ENCODE measurements around the gene PRKCA. TPM values are rescaled to one million over a fixed set of nuclear protein-coding genes. Genes with fewer than 3 reads are reported as not detected.

PRKCA gene
- total and polyA plus RNA-seq, 2 experiments from 2014 or later = 6.4 to 35.4 TPM

DNA sequence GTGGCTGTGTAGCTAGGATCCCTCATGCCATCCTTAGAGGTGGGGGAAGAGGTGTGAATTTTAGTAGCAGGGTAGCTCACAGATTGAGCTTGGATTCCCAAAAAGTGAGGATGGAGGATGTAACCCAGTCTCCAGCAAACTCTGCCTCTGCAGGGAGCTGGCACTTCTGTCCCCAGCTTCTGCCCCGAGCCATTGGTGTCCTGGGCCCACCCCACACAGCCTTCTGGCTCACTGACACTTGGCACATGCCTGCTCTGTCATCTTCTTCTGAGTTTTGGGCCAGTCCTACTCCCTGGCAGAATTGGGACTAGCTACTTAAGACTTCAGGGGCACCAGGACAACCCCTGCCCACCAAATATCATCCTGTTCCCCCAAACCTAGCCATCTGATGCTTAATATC lies 534.8 kb downstream of the PRKCA start (continued):
- TF ChIP-seq, protein P1, sequence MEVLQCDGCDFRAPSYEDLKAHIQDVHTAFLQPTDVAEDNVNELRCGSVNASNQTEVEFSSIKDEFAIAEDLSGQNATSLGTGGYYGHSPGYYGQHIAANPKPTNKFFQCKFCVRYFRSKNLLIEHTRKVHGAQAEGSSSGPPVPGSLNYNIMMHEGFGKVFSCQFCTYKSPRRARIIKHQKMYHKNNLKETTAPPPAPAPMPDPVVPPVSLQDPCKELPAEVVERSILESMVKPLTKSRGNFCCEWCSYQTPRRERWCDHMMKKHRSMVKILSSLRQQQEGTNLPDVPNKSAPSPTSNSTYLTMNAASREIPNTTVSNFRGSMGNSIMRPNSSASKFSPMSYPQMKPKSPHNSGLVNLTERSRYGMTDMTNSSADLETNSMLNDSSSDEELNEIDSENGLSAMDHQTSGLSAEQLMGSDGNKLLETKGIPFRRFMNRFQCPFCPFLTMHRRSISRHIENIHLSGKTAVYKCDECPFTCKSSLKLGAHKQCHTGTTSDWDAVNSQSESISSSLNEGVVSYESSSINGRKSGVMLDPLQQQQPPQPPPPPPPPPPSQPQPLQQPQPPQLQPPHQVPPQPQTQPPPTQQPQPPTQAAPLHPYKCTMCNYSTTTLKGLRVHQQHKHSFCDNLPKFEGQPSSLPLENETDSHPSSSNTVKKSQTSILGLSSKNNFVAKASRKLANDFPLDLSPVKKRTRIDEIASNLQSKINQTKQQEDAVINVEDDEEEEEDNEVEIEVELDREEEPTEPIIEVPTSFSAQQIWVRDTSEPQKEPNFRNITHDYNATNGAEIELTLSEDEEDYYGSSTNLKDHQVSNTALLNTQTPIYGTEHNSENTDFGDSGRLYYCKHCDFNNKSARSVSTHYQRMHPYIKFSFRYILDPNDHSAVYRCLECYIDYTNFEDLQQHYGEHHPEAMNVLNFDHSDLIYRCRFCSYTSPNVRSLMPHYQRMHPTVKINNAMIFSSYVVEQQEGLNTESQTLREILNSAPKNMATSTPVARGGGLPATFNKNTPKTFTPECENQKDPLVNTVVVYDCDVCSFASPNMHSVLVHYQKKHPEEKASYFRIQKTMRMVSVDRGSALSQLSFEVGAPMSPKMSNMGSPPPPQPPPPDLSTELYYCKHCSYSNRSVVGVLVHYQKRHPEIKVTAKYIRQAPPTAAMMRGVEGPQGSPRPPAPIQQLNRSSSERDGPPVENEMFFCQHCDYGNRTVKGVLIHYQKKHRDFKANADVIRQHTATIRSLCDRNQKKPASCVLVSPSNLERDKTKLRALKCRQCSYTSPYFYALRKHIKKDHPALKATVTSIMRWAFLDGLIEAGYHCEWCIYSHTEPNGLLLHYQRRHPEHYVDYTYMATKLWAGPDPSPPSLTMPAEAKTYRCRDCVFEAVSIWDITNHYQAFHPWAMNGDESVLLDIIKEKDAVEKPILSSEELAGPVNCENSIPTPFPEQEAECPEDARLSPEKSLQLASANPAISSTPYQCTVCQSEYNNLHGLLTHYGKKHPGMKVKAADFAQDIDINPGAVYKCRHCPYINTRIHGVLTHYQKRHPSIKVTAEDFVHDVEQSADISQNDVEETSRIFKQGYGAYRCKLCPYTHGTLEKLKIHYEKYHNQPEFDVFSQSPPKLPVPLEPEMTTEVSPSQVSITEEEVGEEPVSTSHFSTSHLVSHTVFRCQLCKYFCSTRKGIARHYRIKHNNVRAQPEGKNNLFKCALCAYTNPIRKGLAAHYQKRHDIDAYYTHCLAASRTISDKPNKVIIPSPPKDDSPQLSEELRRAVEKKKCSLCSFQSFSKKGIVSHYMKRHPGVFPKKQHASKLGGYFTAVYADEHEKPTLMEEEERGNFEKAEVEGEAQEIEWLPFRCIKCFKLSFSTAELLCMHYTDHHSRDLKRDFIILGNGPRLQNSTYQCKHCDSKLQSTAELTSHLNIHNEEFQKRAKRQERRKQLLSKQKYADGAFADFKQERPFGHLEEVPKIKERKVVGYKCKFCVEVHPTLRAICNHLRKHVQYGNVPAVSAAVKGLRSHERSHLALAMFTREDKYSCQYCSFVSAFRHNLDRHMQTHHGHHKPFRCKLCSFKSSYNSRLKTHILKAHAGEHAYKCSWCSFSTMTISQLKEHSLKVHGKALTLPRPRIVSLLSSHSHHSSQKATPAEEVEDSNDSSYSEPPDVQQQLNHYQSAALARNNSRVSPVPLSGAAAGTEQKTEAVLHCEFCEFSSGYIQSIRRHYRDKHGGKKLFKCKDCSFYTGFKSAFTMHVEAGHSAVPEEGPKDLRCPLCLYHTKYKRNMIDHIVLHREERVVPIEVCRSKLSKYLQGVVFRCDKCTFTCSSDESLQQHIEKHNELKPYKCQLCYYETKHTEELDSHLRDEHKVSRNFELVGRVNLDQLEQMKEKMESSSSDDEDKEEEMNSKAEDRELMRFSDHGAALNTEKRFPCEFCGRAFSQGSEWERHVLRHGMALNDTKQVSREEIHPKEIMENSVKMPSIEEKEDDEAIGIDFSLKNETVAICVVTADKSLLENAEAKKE (CRISPR knock-in tag; IDR thresholded peaks at IDR 0.05) = no peak
- TF ChIP-seq, protein P2, sequence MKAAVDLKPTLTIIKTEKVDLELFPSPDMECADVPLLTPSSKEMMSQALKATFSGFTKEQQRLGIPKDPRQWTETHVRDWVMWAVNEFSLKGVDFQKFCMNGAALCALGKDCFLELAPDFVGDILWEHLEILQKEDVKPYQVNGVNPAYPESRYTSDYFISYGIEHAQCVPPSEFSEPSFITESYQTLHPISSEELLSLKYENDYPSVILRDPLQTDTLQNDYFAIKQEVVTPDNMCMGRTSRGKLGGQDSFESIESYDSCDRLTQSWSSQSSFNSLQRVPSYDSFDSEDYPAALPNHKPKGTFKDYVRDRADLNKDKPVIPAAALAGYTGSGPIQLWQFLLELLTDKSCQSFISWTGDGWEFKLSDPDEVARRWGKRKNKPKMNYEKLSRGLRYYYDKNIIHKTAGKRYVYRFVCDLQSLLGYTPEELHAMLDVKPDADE (IDR thresholded peaks at IDR 0.05) = no peak
- no peak for TF ChIP-seq ZNF114 (CRISPR knock-in tag; IDR thresholded peaks at IDR 0.05)

DNA sequence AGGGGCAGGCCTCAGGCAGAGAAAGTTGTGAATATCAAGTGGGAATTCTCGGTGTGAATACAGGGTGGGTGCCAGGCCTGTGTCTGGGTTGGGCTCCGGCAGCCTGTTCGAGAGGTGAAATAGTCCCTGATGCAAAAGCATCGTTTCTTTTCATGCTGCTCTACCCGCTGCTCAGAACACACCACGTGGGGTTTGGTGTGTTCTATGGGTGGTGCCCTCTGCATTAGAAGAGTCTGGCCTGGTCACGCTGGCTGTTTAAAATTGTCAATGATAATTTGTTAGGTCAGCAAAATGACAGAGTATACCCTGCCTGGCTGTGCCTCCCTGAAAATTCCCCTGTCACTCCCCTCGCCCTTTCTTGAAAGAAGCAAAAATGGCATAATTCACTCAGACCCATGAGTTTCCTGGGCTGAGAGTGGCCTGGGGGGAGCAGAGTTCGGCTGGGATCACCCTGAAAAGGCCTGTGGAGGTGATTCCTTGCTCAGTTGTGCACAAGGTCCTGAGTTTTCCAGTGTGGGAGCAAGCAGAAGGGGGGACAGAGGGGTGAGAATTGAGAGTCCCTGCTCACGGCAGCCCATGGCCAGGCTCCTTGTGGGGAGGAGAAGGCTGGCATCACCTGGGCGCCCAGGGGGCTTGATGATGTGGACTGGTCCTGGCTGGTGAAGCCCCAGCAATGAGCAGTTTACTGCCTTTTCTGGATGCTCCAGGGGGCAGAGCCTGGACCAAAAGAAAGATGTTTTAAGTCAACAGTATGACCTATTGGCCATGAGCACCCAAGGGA lies 535.7 kb downstream of the PRKCA start:
- H3K4me3 ChIP-seq = no peak overlapping the region
- Mint-ChIP-seq H3K4me3 (no peak overlapping the region), H3K27ac (no peak overlapping the region), H3K27me3 (ENCODE audit: insufficient read depth, low read depth, poor library complexity) (peaks cover 15% of the 10 kb centered on the region), H3K9me3 (no peaks in the 10 kb centered on the region), H3K4me1 (peaks cover 2% of the 10 kb centered on the region; the same call in 2 of the 3 replicates), H3K36me3 (ENCODE audit: low read depth) (no peaks in the 10 kb centered on the region)
- ATAC-seq (no peak), DNase-seq (ENCODE audit: low spot score) (no peak)
- no peaks in the 10 kb centered on the region for H3F3A ChIP-seq (replicated peaks; ENCODE audit: low read depth)
- no peak overlapping the region for H3K27ac ChIP-seq (ENCODE audit: low read depth)
- no peaks in the 10 kb centered on the region for H4K20me1 ChIP-seq (replicated peaks; ENCODE audit: insufficient read depth)
- 0 out of 2 replicates have a peak, but pooled peaks cover 10% of the 10 kb centered on the region for H3K27me3 ChIP-seq (ENCODE audit: insufficient read depth)
- no peaks in the 10 kb centered on the region for H3K36me3 ChIP-seq (ENCODE audit: insufficient read depth)
- no peak overlapping the region for H2AFZ ChIP-seq
- H3K9me2 ChIP-seq (ENCODE audit: insufficient read depth) = no peaks in the 10 kb centered on the region
- H3K4me1 ChIP-seq (ENCODE audit: insufficient read depth) = no peaks in the 10 kb centered on the region
- H3K79me2 ChIP-seq (replicated peaks; ENCODE audit: insufficient read depth) = no peaks in the 10 kb centered on the region
- no peak overlapping the region for H3K4me2 ChIP-seq
- TF ChIP-seq, protein P3, sequence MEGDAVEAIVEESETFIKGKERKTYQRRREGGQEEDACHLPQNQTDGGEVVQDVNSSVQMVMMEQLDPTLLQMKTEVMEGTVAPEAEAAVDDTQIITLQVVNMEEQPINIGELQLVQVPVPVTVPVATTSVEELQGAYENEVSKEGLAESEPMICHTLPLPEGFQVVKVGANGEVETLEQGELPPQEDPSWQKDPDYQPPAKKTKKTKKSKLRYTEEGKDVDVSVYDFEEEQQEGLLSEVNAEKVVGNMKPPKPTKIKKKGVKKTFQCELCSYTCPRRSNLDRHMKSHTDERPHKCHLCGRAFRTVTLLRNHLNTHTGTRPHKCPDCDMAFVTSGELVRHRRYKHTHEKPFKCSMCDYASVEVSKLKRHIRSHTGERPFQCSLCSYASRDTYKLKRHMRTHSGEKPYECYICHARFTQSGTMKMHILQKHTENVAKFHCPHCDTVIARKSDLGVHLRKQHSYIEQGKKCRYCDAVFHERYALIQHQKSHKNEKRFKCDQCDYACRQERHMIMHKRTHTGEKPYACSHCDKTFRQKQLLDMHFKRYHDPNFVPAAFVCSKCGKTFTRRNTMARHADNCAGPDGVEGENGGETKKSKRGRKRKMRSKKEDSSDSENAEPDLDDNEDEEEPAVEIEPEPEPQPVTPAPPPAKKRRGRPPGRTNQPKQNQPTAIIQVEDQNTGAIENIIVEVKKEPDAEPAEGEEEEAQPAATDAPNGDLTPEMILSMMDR (conservative IDR thresholded peaks at IDR 0.05; ENCODE audit: low read depth in 2 of 2) = no peak
- TF ChIP-seq EZH2 (IDR thresholded peaks at IDR 0.05; ENCODE audit: low read depth, unreplicated experiment) (no peak), ZNF114 (CRISPR knock-in tag; IDR thresholded peaks at IDR 0.05) (no peak), STAT1 (IDR thresholded peaks at IDR 0.05; ENCODE audit: unreplicated experiment) (no peak)
